SHP77 treated with DMSO at 0.1 percent for 48 hours (cell line): ENCODE results near the gene P2RX2.

Experiments
- DNase-seq: peaks from one replicate; lab custom pipeline; 2025; lab: John Stamatoyannopoulos, UW

The P2RX2 gene

GRCh38 chr12:132638541-132639408 is 20.2 kb downstream of the P2RX2 start:
- DNase-seq = peak; percentile 7

GRCh38 chr12:132639956-132640520 is 21.5 kb downstream of the P2RX2 start:
- no peak for DNase-seq

DNA sequence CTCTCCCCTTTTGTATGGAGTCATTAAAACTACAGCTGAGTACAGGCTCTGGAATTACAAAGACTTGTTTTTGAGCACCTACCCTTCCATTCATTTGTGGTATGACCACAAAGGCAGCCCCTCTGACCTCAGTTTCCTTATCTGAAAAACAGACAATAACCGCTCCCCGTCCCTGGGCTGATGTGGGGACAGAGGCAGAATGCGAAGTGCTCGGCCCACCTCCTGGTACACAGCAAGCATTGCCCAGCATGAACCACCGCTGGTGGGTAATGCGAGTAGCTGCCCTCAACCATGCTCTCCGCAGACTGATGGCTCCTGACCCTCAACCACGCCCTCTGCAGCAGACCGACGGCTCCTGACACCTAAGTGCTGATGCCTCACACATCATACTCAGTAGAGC is 22.4 kb downstream of the P2RX2 start:
- no peak for DNase-seq

DNA sequence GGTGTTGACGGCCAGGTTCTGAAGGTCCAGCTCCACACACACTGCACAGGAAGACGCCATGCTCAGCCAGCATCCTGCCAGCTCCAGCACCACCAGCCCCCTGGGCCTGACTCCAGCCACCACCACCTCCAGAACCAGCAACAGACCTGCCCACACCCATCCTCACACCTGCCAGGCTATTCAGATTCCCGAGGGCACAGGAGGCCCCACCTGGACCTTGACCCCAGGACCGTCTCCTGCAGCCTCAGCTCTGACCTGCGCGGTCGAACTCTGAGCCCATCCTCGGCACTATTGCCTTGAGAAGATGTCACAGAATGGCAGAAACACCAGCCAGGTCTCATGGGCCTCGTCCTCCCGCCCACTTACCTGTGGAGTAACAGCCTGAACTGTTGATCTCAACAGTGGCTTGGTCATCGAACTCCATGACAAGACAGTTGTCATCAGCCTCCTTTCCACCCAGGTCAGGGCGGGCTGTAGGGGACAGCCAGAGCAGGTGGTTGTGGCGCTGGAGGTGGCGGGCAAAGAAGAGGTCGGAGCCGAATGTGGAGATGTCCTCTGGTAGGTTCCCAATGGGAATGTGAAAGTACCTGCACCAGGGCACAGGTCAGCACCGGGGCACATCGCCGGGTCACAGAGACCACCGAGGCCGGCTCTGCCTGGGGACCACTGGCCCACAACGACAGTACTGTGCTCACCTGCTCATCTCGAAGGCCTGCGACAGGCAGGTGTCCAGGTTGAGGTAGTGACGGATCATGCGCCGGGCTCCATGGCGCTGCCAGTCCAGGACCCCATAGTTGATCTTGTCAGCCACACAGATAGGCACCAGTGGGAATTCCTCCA is 23.5 kb downstream of the P2RX2 start:
- DNase-seq = no peak

DNA sequence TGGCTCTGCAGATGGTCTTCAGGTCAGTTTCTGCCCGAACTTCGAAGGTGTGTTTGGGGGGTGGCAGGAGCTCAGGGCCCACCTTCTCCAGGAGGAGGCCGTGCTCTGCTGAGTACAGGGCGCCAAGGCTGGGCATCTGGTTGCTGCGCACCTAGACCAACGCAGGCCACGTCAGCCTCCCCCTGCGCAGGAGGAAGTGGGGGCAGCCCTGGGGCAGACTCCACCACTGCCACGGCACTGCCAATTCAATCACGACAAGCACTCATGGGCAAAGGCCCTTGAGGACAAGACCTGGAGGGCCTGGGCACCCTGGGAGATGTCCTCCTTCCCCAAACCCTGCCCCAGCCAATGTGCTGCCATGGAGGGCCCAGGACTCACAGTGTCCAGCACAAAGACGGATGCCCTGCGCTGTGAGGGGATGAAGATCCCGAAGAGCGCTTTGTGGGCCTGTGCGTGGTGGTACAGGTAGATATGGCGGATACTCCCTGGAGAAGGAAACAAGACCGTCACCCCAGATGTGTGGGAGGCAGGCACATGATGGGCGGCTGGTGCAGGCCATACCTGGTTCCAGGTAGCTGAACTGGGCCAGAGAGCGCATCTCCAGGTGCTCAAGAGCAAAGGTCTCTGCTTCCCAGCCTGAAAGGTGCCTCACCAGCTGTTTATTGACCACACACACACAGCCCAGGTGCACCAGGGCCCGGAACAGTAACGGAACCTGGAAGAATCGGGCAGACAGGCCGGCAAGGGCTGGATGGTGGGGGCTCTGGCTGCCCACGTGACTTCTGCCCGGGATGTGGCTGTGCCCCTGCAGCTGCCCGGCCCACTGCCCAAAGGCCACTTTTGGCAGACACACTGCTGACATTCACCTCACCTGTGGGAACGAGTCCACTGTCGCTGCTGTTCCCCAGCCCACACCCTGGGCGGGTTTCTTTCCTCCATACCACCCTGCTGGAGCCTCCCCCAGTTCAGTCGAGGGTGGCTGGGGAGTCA is 24.6 kb downstream of the P2RX2 start:
- no peak for DNase-seq

- DNase-seq = no peak
Measured at GRCh38 chr12:132646850-132647249, 28.3 kb downstream of the P2RX2 start.

DNA sequence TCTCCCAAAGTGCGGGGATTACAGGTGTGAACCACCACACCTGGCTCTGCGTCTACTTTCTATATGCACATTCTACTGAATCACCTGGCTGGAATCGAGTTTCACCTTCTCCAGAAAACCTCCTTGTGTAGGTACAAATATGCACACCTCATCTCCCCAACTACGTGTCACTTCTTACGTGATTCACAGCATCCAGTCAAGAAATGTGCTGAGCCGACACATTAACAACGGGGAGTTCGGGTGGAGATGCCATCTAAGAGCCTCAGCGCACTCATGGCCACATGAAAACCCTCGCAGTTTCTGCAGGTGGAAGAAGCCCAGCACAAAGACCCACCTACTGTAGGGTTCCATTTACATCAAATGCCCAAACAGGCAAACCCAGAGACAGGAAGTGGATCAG is 29.3 kb downstream of the P2RX2 start:
- no peak for DNase-seq

GRCh38 chr12:132648616-132649225 is 30.1 kb downstream of the P2RX2 start:
- DNase-seq = no peak

DNA sequence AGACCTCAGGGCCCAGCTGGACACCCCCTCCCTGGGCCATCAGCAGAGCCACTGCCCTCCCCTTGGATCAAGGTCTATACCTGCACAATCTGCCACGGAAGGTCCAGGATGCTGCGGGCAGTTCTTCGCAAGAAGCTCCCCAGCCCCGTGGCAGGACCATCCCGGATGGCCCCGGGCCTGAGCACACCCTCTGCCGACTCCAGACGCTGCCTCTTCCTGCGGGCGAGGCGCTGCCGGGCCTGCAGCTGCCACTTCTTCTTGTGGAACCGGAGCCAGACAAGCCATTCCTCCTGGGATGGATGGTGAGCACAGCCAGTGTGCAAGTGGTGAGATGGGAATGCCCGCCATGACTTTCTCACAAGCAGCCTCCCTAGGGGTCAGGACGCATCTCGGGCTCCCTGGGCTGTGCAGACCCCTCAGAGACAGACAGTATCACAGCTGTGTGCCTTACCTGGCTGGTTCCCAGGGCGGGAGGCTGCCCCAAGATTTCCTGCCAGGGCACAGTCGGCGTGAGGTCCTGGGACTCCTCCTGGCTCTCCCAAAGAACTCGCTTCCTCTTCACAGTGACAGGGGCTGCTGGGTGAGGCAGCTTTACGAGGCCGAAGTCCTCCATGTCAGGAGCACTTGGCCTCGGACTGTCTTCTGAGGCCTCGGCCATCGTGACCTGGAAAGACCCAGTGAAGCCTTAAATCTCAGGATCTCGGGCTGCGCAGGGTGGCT is 30.8 kb downstream of the P2RX2 start:
- DNase-seq = no peak

DNA sequence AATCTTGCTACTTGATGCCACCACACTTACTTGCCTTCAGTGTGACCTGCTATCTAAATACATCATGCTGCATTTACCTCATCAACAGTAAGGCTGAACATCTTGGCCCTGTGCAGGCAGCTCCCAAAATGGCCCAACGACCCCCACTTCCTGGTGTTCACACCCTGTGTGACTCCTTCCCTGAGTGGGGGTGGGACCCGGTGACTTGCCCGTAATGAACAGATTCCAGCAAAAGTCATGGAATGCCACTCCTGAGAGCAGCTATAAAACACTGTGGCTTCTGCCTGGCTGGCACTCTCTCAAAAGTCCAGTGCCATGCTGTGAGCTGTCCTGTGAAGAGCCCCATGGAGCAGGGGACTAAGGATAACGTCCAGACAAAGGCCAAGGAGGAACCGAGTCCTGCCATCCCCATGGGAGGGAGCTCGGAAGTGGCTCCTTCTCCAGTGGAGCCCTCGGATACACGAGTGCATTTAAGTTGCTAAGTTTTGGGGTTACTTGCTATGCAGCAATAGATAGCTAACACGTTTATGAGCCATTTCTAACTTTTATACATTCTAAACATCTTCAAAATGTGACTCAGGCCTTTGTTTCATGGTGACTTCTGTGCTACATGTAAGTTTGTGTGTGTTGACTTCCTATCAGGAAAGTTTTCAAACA is 33.0 kb downstream of the P2RX2 start:
- DNase-seq = no peak

- no peak for DNase-seq
Measured at GRCh38 chr12:132653567-132654290, 35.2 kb downstream of the P2RX2 start.

GRCh38 chr12:132657004-132657727 is 38.6 kb downstream of the P2RX2 start:
- no peak for DNase-seq

GRCh38 chr12:132658149-132658894 is 39.7 kb downstream of the P2RX2 start:
- no peak for DNase-seq

DNA sequence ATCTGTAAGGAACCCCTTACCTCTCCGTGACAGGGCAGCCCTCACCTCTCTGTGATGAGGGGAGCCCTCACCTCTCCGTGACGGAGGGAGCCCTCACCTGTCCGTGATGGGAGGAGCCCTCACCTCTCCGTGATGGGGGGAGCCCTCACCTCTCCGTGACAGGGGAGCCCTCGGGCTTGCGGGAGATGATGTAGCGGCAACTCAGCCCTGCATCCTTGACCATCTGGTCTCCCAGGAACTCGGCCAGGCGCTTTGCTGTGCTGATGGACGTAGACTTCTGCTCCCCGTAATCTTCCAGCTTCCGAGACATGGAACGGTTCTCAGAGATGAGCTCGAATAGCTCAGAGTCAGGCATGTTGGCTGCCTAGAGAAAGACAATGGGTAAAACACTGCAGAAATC is 40.6 kb downstream of the P2RX2 start:
- DNase-seq = no peak

GRCh38 chr12:132660052-132660451 is 41.5 kb downstream of the P2RX2 start:
- DNase-seq = no peak

DNA sequence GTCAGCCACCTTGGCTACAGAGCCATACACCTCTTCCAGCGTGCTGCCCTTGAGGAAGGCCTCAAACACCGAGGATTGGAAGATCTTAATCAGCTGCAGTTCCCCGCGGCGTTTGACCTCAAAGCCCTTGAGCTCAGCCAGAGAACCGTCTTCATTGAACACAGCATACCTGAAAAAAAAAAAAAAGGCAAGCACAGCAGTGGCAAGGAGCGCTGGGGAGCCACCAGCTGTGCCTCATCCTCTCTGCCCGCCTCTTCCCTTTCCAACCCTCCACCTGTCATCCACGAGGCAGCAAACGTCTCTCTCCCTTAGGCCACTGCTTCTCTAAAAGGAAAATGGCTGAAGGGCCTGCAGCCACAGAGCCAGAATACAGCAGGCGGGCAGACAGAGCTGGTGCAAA is 42.4 kb downstream of the P2RX2 start:
- DNase-seq = no peak

- DNase-seq = no peak
Measured at GRCh38 chr12:132661972-132662371, 43.4 kb downstream of the P2RX2 start.
